ENCODE measurements around the gene PRKAR2B. TPM values are rescaled to one million over a fixed set of nuclear protein-coding genes. Genes with fewer than 3 reads are reported as not detected.
A peak's percentile ranks its signal among the peaks of the same experiment; 100 is the strongest.

Gene PRKAR2B
- total RNA-seq, 6 experiments from 2014 or later = 3.6 to 9.7 (median 8.7) TPM

DNA sequence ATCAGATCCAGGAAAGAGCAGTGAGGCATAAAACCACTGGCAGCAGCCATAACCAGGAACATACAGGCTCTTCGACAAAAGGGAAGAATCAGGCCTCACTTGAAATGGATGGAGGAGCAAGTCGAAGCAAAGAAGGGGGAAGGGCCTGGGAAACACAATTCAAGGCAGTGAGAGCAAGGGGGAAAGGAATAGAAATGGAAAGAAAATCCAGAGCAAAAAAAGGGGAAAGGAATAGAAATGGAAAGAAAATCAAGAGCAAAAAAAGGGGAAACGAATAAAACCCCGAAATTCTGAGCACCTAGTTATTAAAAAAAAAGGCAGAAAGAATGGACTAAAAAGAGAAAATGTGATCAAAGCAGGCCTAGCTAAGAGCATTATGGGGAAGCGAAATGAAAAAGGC lies 24.1 kb upstream of the PRKAR2B start:
- Mint-ChIP-seq H3K4me1 (ENCODE audit: low read depth) (peaks cover under 1% of the 10 kb centered on the region), H3K4me3 (no peak overlapping the region), H3K27ac (no peak overlapping the region), H3K27me3 (ENCODE audit: insufficient read depth) (peaks cover 11% of the 10 kb centered on the region), H3K9me3 (peaks cover 11% of the 10 kb centered on the region), H3K36me3 (ENCODE audit: low read depth) (peaks cover 4% of the 10 kb centered on the region; the same call in 1 of the 2 replicates)
- TF ChIP-seq, protein P1, sequence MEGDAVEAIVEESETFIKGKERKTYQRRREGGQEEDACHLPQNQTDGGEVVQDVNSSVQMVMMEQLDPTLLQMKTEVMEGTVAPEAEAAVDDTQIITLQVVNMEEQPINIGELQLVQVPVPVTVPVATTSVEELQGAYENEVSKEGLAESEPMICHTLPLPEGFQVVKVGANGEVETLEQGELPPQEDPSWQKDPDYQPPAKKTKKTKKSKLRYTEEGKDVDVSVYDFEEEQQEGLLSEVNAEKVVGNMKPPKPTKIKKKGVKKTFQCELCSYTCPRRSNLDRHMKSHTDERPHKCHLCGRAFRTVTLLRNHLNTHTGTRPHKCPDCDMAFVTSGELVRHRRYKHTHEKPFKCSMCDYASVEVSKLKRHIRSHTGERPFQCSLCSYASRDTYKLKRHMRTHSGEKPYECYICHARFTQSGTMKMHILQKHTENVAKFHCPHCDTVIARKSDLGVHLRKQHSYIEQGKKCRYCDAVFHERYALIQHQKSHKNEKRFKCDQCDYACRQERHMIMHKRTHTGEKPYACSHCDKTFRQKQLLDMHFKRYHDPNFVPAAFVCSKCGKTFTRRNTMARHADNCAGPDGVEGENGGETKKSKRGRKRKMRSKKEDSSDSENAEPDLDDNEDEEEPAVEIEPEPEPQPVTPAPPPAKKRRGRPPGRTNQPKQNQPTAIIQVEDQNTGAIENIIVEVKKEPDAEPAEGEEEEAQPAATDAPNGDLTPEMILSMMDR (IDR thresholded peaks at IDR 0.05) = no peak
- DNase-seq = no peak

DNA sequence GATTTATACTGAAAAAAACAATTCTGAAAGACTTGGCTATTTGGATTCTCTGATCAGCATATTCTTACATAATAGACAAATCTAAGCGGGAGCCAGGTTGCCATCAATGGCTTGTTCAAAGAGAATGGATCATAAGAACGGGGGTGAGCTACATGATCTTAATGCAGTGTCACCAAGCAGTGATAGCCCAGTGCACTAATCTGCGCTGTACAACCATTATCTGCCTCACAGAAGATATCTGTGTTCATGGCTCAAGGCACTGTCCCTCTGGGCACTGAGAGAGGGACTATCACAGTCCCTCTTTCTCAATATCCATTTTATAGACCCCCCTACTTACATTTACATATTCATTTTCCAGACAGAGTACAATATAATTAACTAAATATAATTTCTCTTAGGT lies 22.9 kb upstream of the PRKAR2B start:
- DNase-seq = no peak
- Mint-ChIP-seq H3K4me1 (ENCODE audit: low read depth) (peaks cover 8% of the 10 kb centered on the region), H3K27ac (no peak overlapping the region), H3K4me3 (no peak overlapping the region), H3K27me3 (ENCODE audit: insufficient read depth) (peaks cover 10% of the 10 kb centered on the region), H3K36me3 (ENCODE audit: low read depth) (peaks cover 4% of the 10 kb centered on the region; the same call in 1 of the 2 replicates), H3K9me3 (peaks cover 11% of the 10 kb centered on the region)
- TF ChIP-seq, protein P1 (IDR thresholded peaks at IDR 0.05) = no peak

DNA sequence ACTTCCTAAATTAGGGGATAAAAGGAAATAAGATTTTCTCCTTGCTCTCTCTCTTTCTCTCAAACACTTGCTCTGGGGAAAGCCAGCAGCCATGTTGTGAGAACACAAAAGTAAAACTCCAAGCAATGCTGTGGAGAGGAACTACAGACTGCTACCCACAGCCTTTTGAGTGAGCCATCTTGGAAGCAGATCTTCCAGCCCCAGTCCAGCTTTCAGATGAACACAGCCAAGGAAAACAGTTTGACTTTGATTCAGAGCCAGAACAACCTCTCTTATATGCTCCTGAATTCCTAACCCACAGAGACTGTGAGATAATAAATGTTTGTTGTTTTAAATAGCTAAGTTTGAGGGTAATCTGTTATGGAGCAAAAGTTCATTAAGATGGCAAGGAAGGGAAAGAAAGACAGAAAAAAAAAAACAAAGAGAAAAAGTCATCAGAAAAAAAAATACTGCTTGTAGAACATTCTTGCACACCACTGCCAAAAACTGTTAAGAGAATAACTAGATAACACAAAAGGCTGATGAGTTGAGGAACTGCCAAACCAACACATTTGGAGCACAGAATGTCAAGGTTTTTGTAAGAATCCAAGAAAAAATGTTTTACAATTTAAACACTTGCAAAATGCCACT lies 20.9 kb upstream of the PRKAR2B start:
- Mint-ChIP-seq H3K4me1 (ENCODE audit: low read depth) (peaks cover 10% of the 10 kb centered on the region), H3K36me3 (ENCODE audit: low read depth) (peaks cover 4% of the 10 kb centered on the region; the same call in 1 of the 2 replicates), H3K9me3 (peaks cover 11% of the 10 kb centered on the region), H3K27ac (no peak overlapping the region), H3K27me3 (ENCODE audit: insufficient read depth) (peaks cover 8% of the 10 kb centered on the region), H3K4me3 (no peak overlapping the region)
- no peak for DNase-seq
- TF ChIP-seq, protein P1 (IDR thresholded peaks at IDR 0.05) = no peak

DNA sequence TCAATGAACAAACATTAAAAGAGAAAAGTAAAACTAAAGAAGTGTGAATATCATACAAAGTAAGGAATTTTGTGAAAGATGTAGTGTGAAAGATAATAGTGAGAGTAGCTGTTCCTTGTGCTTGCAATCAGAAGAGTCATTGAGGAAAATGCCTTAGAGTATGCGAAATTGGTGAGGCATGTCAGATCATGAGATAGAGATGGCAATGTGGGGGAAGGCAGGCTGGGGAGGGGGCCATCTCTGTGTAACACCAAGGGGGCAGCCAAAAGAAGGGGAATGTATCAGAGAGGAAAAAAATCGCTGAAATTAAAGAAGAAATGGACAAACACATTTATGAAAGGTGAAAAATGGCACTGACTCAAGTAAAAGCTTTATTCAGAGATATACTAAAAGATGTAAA lies 19.6 kb upstream of the PRKAR2B start:
- TF ChIP-seq, protein P1 (IDR thresholded peaks at IDR 0.05) = no peak
- Mint-ChIP-seq H3K4me3 (no peak overlapping the region), H3K27ac (no peak overlapping the region), H3K4me1 (ENCODE audit: low read depth) (peaks cover 14% of the 10 kb centered on the region), H3K9me3 (peaks cover 11% of the 10 kb centered on the region), H3K27me3 (ENCODE audit: insufficient read depth) (peaks cover 8% of the 10 kb centered on the region), H3K36me3 (ENCODE audit: low read depth) (peaks cover 4% of the 10 kb centered on the region; the same call in 1 of the 2 replicates)
- no peak for DNase-seq

DNA sequence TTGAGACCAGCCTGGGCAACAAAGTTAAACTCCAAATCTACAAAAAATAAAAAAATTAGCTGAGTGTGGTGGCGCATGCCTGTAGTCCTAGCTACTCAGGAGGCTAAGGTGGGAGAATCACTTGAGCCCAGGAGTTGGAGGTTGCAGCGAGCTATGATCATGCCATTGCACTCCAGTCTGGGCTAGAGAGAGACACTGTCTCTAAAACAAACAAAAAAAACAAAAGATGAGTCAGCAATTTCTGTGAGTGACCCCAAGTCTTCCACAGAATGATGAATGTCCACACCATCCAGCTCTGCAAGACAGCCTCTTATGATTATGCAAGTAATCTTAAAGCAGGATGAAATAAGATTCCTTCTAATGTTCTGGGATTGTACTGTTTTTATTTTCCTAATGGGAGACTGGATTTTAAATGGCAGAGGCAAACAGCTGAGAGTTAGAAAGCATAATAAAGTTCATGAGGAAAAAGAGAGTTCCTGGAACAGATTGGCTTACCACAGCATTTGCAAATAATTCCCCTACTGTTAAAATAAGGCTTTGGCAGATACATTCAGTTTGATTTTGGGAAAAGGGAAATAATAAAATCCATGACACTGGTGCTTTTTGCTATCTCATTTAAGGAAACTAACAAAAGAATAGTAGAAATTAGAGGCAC lies 18.9 kb upstream of the PRKAR2B start:
- Mint-ChIP-seq H3K4me3 (no peak overlapping the region), H3K9me3 (peaks cover 11% of the 10 kb centered on the region), H3K27me3 (ENCODE audit: insufficient read depth) (peaks cover 3% of the 10 kb centered on the region), H3K4me1 (ENCODE audit: low read depth) (peaks cover 14% of the 10 kb centered on the region), H3K36me3 (ENCODE audit: low read depth) (peaks cover 4% of the 10 kb centered on the region; the same call in 1 of the 2 replicates), H3K27ac (peak overlapping the region; percentile 39; the same call in 1 of the 2 replicates)
- TF ChIP-seq, protein P1 (IDR thresholded peaks at IDR 0.05) = no peak
- no peak for DNase-seq

Data from HFFc6 (cell line).